Measurements from ENCODE around the gene CCNF.
"Not testable (repeated sequence)": the region's sequence is repeated elsewhere in the genome, so short reads cannot be mapped to it uniquely, and the experiment has no call there.

The CCNF gene

DNA sequence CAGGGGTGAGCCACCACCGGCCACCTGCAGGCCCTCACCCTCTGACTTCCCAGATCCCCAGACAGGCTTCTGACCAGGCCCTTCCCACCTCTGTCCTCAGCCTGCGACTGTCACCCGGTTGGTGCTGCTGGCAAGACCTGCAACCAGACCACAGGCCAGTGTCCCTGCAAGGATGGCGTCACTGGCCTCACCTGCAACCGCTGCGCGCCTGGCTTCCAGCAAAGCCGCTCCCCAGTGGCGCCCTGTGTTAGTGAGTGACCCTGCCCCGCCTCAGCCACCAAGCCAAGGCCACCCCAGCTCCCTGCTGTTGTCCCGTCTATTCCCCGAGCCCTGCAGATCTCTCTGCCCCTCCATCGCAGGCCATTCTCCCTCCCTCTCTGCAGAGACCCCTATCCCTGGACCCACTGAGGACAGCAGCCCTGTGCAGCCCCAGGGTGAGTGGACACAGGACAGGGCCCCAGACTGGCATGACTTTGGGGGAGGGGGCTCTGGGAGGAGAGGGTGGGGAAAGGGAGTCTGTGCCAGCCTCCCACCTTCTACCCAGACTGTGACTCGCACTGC, 43.7 kb downstream of the CCNF start:
- DNase-seq = no peak

DNA sequence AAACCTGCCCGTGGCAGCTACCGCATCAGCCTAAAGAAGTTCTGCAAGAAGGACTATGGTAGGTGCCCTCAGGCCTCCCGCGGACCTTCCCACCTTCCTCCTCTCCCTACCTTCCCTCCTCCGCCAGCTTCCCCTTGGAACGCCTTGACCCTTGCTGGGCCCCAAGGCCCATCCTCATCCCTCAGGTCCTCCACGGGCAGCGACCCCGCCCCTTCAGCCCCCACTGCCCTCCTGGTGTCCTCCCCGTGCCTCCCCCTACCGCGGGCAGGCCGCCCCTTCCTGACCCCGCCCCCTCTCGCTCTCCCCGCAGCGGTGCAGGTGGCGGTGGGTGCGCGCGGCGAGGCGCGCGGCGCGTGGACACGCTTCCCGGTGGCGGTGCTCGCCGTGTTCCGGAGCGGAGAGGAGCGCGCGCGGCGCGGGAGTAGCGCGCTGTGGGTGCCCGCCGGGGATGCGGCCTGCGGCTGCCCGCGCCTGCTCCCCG, 44.2 kb downstream of the CCNF start:
- DNase-seq = no peak

DNA sequence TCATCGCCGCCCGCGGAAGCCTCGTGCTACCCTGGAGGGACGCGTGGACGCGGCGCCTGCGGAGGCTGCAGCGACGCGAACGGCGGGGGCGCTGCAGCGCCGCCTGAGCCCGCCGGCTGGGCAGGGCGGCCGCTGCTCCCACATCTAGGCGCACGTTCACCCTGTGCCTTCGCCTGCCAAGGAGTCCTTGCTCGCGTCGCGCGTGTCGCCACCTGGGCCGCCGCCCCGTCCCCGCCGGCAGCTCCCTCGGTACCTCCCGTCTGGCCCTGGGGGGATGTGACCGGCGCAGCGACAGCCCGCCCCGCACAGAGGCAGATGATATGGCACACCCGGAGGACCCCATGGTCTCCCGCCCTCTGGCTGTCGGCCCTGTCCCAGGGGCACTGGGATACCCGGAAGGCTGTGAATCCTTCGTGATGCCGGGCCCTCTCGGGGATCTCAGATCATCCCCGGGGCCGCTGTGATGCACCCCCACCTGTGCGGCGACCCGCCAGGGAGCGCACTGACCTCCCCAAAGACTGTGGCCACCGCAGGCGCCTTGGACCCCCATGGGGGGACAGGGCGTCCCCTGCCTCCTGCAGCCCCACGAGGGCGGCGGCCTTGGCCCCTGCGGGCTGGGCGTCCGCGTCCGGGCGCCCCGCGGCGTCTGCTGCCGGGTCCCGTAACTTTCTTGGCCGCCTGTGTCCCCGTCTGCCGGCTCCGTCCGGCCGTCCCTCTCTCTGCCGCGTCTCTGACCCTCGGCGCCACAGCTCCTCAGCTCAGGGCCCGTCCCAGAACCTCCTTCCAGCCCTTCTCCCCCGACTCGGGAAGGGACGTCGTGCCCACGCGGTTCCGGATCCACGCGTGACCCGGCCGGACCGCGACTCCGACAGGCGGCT, 45.0 kb downstream of the CCNF start:
- DNase-seq = no peak

DNA sequence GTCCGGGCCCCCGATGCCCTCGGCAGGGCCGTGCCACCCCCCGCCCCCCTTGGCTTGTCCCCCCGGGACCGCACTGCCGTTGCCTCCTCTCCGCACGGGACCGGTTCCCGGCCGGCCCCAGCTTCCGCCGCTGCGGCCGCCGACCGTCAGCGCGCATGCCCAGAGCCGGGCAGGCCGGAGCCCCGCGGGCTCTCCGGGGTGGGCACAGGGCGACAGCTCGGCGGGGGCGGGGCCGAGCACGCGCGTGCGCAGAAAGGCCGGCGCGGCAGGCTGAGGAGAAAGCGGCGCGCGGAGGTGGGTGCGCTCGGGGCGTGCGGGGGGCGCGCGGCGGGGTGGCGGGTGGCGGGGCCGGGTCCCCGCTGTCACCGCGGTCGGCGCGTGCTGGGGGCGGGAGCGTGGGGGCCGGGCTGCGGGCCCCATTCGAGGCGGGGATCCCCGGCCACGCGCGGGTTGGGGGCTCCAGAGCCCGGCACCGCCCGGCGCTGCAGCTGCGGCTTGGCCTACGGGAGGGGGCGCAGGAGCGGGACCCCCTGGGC, 45.7 kb downstream of the CCNF start, which contains the start of gene TBC1D24:
TSS of gene TBC1D24 (plus strand) at position 251 of the 536 bp plus-strand sequence. CDS start 21,022 bp downstream, outside the sequence.
- DNase-seq = peak; percentile 32

DNA sequence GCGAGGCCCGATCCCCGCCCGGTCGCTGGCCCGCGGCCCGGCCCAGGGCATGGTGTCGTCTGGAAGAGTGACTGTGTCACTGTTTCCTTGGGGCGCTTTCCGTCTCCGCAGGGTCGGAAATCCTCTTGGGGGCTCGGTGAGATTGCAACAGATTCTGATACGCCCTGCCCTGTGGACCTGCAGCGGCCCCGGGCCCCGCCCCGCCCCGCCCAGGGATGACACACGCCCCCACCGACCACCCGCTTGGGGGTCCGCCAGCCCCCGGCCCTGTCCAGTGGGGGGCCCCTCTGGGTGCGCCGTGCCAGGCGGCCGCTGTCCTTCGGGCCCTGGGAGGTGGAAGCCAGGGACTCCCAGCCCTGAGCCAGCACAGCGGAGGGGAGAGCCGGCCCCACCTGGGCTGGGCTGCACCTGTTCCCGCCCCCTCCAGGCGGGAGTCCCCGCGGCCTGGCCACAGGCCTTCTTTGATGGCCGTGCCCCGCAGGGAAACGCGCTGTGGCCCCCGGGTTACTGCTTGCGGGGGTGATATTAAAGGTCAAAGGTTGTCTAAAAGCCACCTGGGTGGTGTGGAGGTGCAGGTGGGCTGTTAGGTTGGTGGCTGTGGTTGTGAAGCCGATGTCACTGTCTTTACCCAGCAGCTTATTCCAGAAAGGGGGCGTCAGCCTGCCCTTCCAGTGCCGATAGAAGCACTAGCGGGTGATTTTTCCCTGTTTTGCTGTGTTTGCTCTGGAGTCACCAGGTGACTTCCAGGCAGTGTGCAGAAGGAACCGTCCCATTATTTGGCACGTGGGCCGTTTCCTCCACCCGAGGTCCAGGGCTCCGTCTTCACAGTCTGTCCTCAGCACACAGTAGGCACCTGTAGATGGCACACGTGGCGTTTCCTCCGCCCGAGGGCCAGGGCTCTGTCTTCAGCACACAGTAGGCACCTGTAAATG, 46.4 kb downstream of the CCNF start:
- DNase-seq = no peak

DNA sequence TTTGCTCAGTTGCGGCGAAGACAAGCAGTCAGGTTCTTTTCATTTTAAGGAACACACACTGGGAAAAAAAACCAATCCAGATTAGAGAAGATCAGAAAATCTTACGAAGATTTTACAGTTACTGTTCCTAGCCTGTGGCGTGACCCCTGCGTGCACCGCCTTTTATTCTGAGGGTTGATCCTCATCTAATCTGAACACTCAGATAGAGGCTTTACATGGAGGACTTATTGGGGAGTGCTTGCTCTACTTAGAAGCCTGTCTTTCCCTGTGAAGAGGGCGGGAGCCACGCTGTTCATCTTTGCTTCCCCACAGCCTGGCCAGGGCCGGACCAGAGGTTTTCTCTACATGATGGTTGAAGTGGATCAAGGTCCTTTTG, 47.1 kb downstream of the CCNF start:
- no peak for DNase-seq

DNA sequence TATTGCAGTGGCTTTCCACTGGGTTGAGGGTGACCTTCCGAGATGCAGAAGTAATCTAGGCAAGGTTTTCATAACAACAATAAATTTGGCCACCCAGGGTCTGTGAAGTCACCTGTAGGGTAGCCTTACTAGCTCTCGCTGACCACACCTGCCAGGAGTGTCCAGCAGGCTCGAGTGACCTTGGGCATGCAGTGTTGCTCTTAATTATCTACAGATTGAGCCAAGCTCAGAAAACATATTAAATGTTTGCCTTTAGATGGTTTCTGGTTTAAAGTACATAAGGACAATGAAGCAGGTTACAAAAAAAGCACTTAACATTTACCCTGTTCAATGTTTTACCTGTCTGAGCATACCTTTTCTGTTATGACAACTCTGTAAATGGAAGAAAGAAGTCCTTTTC, 47.5 kb downstream of the CCNF start:
- no peak for DNase-seq

DNA sequence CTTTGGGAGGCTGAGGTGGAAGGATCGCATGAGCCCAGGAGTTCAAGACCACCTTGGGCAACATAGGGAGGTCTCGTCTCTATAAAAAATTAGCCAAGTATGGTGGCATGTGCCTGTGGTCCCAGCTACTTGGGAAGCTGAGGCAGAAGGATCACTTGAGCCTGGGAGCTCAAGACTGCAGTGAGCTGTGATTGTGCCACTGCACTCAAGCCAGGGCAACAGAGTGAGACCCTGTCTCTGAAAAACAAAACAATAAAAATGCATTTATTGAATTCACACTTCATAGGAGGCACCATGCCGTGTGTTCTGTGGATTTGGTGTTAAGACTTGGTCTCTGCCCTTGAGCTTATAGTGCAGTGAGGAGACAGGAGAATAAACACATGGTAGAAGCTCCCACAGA, 48.1 kb downstream of the CCNF start:
- DNase-seq = no peak

DNA sequence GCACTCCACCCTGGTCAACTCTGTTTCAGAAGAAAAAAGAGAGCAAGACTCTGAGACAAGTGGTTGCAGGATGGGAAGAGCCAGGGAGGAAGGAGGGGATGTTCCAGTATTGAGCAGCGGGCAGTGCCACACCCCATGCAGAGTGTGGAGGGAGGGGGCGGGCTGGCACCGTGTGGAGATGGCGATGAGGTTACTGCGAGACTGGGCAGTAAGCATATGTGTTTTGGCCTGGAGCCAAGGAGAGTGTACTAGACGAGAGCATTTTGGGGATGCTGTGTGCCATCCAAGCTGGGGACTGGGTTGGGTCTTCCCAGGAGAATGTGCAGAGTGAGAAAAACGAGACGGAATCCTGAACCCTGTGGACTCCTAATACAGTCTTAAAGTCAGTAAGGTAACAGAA, 49.0 kb downstream of the CCNF start:
- no peak for DNase-seq

DNA sequence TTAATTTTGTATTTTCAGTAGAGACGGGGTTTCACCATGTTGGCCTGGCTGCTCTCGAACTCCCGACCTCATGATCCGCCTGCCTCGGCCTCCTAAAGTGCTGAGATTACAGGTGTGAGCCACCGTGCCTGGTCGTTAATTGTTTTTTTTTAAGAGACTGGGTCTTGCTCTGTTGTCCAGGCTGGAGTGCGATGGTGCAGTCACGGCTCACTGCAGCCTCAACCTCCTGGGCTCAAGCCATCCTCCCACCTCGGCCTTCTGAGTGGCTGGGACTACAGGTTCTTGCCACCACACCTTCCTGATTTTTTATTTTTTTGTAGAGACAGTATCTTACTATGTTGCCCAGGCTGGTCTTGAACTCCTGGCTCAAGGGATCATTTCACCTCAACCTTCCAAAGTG, 50.7 kb downstream of the CCNF start:
- DNase-seq = not testable (repeated sequence)

DNA sequence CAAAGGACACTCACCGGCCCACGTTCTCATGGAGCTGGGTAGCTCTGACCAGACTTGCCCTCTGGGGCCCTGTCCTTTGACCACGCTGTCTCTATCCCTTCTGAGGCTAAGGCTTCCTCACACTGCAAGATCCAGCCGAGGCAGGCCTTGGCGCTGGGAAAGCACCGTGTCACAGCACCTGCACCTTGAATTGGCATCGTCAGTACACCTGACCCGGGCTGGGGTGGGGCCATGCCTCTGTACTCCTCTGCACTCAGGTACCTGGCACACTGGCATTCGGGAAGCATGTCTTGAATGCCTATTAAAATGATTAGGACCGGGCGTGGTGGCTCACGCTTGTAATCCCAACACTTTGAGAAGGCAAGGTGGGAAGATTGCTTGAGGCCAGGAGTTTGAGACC, 51.7 kb downstream of the CCNF start:
- no peak for DNase-seq

DNA sequence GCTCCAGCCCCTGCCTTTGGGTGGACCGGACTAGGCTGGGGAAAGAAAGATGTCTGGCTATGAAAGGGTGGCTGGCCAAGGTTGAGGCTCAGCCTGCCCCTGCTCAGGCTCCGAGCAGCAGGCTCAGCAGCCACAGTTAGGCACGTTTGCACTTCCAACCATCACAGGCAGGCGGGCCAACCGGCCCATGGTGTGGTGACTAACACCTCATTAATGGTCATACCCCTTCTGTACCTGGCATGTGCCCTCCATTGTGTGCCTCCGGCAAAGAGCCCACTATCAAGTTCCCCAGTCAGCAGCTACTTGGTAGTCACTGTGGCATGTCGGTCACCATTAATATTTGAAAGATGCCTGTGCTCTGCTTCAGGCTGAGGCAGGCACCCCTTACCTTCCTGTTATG, 52.4 kb downstream of the CCNF start:
- DNase-seq = no peak

DNA sequence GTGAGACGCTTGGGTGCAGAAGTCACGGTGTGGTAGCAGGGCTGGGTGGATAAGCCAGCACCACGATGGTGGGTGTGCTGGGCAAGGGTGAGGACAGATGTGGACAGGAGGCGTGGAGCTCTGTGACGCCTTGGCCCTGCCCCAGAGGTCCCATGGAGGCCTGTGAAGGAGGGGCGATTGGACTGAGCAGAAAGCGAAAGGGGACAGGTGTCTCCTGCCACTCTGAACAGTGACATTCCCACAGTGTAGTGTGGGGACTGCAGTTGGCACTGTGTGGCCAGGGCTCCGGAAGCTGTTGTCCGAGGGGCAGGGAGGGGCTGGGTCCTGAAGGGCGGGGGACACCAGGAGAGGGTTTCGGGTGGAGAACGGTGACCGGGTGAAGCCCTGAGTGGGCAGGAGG, 53.0 kb downstream of the CCNF start:
- DNase-seq = no peak

DNA sequence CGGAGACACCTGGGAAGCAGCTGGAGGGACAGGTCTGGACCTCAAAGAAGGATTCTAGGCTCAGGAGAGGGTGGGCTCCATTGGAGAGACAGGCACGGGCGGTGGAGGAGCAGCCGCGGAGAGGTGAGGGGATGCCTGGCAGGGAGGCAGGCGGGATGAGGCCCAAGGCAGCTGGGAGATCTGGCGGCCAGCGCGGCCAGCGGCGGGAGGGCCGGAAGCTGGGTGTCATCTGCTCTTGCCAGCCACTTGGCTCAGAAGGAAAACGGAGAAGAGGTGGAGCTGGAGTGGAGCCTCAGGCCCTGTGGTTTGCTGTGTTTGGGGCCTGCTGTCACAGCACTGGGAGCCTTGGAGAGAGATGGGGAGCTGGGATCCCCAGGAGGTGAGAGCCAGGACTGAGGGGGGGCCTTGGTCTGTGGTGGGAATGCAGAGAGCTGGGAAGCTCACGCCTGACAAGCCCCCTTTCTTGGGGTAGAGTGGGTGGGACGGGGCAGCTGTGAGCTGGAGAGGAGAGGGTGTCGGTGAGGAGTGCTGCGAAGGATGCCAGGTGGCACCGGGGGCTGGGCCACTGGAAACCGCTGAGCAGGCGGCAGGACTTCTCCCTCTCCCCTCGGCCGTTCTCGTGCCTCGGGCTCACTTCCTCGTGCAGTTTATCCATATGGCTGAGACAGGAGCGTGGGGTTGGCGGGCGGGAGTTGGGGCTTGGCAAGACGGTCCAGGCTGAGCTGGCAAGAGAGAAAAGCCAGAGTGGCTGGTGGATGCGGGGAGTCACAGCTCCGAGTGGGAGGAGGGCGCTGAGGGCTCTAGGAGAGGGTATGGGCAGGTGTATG, 53.7 kb downstream of the CCNF start:
- no peak for DNase-seq

DNA sequence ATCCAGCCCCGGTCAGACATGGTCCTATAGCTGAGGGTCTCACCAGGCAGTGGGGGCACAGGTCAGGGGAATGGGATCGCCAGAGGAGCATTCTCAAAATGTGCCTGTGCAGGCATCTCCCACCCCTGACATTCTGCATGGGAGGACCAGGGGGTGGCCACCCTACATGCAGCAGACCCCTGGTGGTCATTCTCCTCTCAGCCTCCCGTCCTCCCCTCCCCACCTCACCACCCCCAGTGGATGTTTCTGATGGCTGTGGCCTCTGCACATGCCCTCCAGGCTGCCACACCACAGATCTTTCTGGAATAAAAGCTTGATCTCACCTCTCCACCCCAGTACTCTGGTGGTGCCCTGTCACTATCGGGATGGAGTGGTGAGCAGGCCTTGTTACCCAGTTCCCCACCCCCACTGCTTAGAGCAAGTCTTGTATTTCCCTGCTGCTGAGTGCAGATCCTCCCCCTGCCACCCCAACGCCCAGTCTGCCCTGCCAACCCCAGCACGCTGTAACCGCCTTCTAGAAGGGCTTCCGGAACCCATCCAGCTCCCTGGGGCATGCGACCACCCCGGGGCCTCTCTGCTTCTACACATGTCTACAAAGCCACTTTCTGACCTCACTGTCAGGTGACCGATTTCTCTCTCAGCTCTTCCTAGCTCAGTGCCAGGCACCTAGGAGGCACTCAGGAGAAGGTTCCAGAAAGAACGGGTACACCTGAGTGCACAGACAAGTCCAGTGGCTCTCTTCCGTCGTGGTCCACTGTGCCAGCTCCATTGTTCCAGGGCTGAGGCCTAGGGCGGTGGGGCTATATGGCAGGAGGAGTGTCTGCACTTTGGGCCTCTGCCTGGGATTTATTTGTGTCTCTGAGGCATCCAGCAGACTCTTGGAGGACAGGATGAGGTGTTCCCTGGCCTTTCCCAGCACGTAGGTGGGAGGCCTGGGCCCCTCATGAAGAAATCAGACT, 55.0 kb downstream of the CCNF start:
- DNase-seq = no peak

DNA sequence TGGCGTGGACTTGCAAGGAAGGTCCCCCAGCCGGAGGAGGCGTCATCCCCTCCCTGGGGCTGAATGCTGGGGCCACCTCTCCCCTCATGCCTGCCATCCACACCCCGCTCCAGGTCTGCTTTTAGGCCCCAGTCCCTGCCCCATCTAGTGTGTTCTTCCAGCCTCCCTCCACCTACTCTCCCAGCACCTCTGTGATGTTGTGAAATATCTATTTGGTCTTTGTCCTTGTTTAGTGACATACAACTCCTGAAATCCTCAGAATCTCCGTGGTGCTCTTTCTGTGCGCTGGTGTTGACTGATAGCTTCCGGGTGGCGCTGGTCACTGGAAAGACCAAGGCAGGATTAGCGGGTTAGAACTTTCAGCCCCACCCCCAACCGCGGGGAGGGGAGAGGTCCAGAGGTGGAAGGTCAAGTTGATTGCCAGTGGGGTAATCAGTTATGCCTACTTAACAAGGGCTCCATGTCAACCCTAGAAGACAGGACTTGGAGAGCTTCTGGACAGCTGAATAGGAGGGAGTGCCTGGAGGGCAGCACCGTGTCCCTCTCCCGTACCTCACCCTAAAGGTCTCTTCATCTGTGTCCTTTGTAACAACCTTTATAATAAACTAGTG, 55.8 kb downstream of the CCNF start:
- DNase-seq = no peak

DNA sequence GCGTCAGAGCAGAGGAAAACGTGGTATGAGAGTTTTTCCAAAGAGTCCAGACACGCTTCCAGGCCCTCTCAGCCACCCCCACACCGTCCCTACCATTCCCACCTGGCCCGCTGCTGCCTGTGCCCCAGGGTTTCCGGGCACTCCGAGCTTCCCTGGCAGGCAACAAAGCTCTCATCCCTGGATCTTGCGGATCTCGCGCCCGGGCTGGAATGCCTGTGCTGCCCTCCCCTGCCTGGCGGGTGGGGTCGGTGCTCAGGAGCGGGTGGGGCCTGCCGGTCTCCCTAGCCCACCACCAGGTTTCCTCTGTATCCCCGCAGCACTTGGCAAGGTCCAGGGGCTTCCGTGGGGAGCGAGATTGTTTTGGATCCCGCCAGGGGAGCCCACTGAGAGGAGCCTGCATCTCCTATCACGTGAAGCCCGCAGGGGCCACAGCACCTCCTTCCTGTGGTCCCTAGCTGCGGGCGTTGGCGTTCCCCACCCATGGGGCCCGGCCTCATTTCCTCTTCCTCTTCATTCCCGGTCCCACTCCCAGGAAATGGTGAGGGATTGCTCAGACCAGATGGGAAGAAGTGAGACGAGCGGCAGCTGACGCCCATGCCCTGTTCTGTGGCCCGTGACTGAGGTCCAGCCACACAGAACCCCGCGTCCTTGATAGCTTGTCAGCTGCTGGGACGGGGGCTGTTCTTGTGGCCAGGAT, 56.7 kb downstream of the CCNF start:
- DNase-seq = no peak

DNA sequence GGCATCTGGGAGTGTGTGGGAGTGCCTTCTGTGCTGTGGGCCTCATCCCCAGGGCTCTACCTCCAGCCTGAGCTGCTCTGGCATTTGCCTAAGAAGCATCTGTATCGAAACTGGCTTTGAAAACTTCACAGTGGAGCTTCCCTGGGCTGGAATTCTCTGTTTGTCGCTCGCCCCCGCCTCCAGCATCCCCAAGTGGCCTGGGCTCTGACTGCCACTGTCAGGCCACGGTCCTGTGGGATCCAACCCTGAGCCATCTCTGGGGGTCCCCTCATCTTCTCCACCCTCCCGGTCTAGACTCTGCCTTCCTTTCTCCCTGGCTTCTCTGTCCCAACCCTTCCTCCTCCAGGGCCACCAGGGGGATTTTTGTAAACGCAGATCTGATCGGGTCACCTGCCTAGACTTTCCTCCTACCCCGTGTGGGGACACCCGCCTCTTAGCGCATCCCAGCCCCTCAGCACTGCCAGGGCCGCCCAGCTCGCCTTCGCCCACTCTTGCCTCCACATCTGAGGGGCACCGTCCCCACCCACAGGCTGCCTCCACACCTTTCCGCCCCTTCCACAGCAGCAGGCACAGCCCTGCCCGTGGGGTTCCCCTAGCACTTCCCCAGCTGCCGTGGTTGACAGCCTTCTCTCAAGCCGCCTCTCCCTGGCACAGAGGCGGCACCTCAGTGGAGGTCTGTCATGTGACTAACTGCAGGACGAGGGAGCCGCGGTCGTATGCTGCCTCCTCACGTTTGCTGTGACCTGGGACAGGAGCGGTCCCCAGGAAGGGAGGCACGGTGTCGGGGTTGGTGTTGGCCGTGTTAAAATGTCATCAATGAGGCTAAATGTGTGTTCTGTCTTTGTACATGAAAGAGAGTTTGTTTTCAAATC, 57.6 kb downstream of the CCNF start:
- no peak for DNase-seq

DNA sequence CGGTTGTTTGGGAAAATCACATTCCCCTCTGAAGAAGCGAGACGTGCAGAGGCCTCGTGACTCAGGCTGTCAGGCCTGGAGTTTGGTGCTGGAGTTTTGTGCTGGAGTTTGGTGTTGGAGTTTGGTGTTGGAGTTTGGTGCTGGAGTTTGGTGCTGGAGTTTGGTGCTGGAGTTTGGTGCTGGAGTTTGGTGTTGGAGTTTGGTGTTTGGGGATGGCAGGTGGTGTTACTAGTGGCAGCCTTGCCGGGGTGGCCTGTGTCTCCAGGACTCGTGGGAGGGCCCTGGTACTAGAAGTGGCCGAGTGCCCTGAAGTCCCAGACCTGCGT, 58.2 kb downstream of the CCNF start:
- DNase-seq = no peak

Data from NCI-H748 treated with DMSO at 0.1 percent for 48 hours (cell line).